HFFc6 (cell line): ENCODE results near the gene CDKN1B. TPM values are rescaled to one million over a fixed set of nuclear protein-coding genes. Genes with fewer than 3 reads are reported as not detected.

Source experiments
- DNase-seq: peaks from one replicate; pipeline ENCODE4 v3.0.0-alpha.2; 2018
- H3K27ac Mint-ChIP-seq: 2 replicates; pipeline ENCODE4 v1.8.0; 2020; ENCODE audit warnings: mild to moderate bottlenecking, mixed read lengths
- H3K27me3 Mint-ChIP-seq: 2 replicates; pipeline ENCODE4 v1.8.0; 2021; ENCODE audit warnings: mild to moderate bottlenecking, moderate library complexity, mixed read lengths; ENCODE audit not compliant: insufficient read depth
- H3K36me3 Mint-ChIP-seq: 2 replicates; pipeline ENCODE4 v1.8.0; 2021; ENCODE audit warnings: low read depth, mixed read lengths
- H3K4me1 Mint-ChIP-seq: 2 replicates; pipeline ENCODE4 v1.8.0; 2020; ENCODE audit warnings: low read depth, mixed read lengths
- H3K4me3 Mint-ChIP-seq: 2 replicates; pipeline ENCODE4 v1.8.0; 2020; ENCODE audit warnings: mild to moderate bottlenecking, moderate library complexity, mixed read lengths
- H3K9me3 Mint-ChIP-seq: 2 replicates; pipeline ENCODE4 v1.8.0; 2020; ENCODE audit warnings: mild to moderate bottlenecking, mixed read lengths
- CTCF ChIP-seq: fragments of 200-600 bp; sonication (generic); IDR thresholded peaks from 2 replicates; pipeline ENCODE4 v1.5.0; 2021; ENCODE audit warnings: antibody characterized with exemption, mild to moderate bottlenecking
- total RNA-seq, 6 experiments: library from RNA; stranded (reverse); fragmentation: NEBNext Ultra II Directional; extraction: Animal tissue kit (Norgen Biotek cat#: 25700); gene quantifications; 2 replicates in 1 of 6; 3 replicates in 5 of 6; pipeline ENCODE4 v1.2.3, GENCODE V29; 2021

The CDKN1B gene
- total RNA-seq, 6 experiments from 2014 or later: 22.9 to 31.4 (median 29.7) TPM

GRCh38 chr12:12715128-12715458 lies 2.1 kb upstream of the CDKN1B start:
- Mint-ChIP-seq H3K9me3 (no peaks in the 10 kb centered on the region), H3K4me3 (peak overlapping the region; percentile 75), H3K36me3 (peaks cover 26% of the 10 kb centered on the region), H3K27me3 (peaks cover 4% of the 10 kb centered on the region), H3K4me1 (peaks cover 35% of the 10 kb centered on the region), H3K27ac (peak overlapping the region; percentile 92)
- TF ChIP-seq CTCF: no peak
- DNase-seq: no peak

- TF ChIP-seq CTCF: no peak
- Mint-ChIP-seq H3K36me3 (peaks cover 31% of the 10 kb centered on the region), H3K4me1 (peaks cover 40% of the 10 kb centered on the region), H3K27me3 (peaks cover 3% of the 10 kb centered on the region), H3K9me3 (no peaks in the 10 kb centered on the region), H3K4me3 (peak overlapping the region; percentile 84), H3K27ac (peak overlapping the region; percentile 92)
- no peak for DNase-seq
Measured at GRCh38 chr12:12715459-12716150, 1.6 kb upstream of the CDKN1B start.

- no peak for TF ChIP-seq CTCF
- Mint-ChIP-seq H3K36me3 (peaks cover 38% of the 10 kb centered on the region), H3K27ac (peak overlapping the region; percentile 92), H3K27me3 (peaks cover 3% of the 10 kb centered on the region), H3K4me3 (peak overlapping the region; percentile 84), H3K4me1 (peaks cover 47% of the 10 kb centered on the region), H3K9me3 (no peaks in the 10 kb centered on the region)
- no peak for DNase-seq
Measured at GRCh38 chr12:12716151-12716792, 896 bp upstream of the CDKN1B start.

DNA sequence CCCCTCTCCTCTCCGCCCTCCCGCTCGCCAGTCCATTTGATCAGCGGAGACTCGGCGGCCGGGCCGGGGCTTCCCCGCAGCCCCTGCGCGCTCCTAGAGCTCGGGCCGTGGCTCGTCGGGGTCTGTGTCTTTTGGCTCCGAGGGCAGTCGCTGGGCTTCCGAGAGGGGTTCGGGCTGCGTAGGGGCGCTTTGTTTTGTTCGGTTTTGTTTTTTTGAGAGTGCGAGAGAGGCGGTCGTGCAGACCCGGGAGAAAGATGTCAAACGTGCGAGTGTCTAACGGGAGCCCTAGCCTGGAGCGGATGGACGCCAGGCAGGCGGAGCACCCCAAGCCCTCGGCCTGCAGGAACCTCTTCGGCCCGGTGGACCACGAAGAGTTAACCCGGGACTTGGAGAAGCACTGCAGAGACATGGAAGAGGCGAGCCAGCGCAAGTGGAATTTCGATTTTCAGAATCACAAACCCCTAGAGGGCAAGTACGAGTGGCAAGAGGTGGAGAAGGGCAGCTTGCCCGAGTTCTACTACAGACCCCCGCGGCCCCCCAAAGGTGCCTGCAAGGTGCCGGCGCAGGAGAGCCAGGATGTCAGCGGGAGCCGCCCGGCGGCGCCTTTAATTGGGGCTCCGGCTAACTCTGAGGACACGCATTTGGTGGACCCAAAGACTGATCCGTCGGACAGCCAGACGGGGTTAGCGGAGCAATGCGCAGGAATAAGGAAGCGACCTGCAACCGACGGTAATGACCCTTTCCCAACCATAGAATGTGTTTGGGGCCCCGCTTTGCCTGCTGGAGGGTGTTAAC lies 615 bp downstream of the CDKN1B start:
- no peak for DNase-seq
- H3K36me3 Mint-ChIP-seq: peaks cover 50% of the 10 kb centered on the region
- no peaks in the 10 kb centered on the region for H3K9me3 Mint-ChIP-seq
- TF ChIP-seq CTCF: no peak
- H3K27ac Mint-ChIP-seq: peak overlapping the region; percentile 94
- peaks cover 61% of the 10 kb centered on the region for H3K4me1 Mint-ChIP-seq
- H3K4me3 Mint-ChIP-seq: peak overlapping the region; percentile 96
- peaks cover 3% of the 10 kb centered on the region for H3K27me3 Mint-ChIP-seq

- H3K4me3 Mint-ChIP-seq: peak overlapping the region; percentile 96
- peak overlapping the region; percentile 94 for H3K27ac Mint-ChIP-seq
- no peak for DNase-seq
- TF ChIP-seq CTCF: no peak
- no peaks in the 10 kb centered on the region for H3K9me3 Mint-ChIP-seq
- peaks cover 54% of the 10 kb centered on the region for H3K36me3 Mint-ChIP-seq
- peaks cover 5% of the 10 kb centered on the region for H3K27me3 Mint-ChIP-seq
- peaks cover 64% of the 10 kb centered on the region for H3K4me1 Mint-ChIP-seq
Measured at GRCh38 chr12:12718381-12718759, 1.2 kb downstream of the CDKN1B start.
